B cell (primary cell): ENCODE results near the gene C16orf86. TPM values are rescaled to one million over a fixed set of nuclear protein-coding genes. Genes with fewer than 3 reads are reported as not detected.

Source experiments
- ATAC-seq: fragments of 200-7000 bp; cut with Tn5 transposase; one replicate; pipeline ENCODE4 v1.10.0; 2021; ENCODE audit warnings: low read depth, mild to moderate bottlenecking, moderate number of reproducible peaks, moderate library complexity
- CTCF ChIA-PET: fragments of 350-600 bp; sonication (Branson Sonifier 250); formaldehyde crosslinking; loops from one replicate; lab custom pipeline; 2021; ENCODE audit warnings: antibody characterized with exemption, inconsistent platforms; lab: Charles Lee
- POLR2A ChIA-PET: fragments of 350-600 bp; sonication (Branson Sonifier 250); formaldehyde crosslinking; loops from one replicate; lab custom pipeline; 2021; ENCODE audit warnings: antibody characterized with exemption; lab: Charles Lee
- DNase-seq: peaks from one replicate; pipeline ENCODE4 v3.0.0; 2013
- H2AFZ ChIP-seq: 2 replicates; pipeline ENCODE4 v1.6.1; 2012; ENCODE audit warnings: mild to moderate bottlenecking, low read depth, low read length; ENCODE audit not compliant: insufficient read depth, poor library complexity, severe bottlenecking
- H3K27ac ChIP-seq, 2 donors: 1 replicate in 1 of 2; 2 replicates in 1 of 2; pipeline ENCODE4 v1.5.1; 2012 to 2013; ENCODE audit warnings: low read length in 2 of 2, mild to moderate bottlenecking in 2 of 2, moderate library complexity in 1 of 2
- H3K27me3 ChIP-seq, 4 experiments: fragments of 200-600 bp in 1 of 4; sonication (generic) in 1 of 4; replicated peaks in 1 of 4; 1 replicate in 2 of 4; 2 replicates in 2 of 4; pipeline versions ENCODE4 v1.6.1 to v1.7.0; 2013 to 2016; ENCODE audit warnings: low read length in 3 of 4, mild to moderate bottlenecking in 2 of 4, mixed read lengths in 1 of 4, moderate library complexity in 1 of 4; ENCODE audit not compliant: insufficient read depth in 4 of 4, control insufficient read depth in 3 of 4; ENCODE audit errors: control extremely low read depth in 1 of 4
- H3K36me3 ChIP-seq, 2 experiments: replicated peaks in 1 of 2; 1 replicate in 1 of 2; 2 replicates in 1 of 2; pipeline versions ENCODE4 v1.6.1 to v1.7.1; 2013; ENCODE audit warnings: low read length in 1 of 2; ENCODE audit not compliant: insufficient read depth in 2 of 2, control insufficient read depth in 1 of 2; ENCODE audit errors: control extremely low read depth in 1 of 2, extremely low read depth in 1 of 2
- H3K4me1 ChIP-seq, 2 donors: fragments of 200-600 bp in 1 of 2; sonication (generic) in 1 of 2; 1 replicate in 1 of 2; 2 replicates in 1 of 2; pipeline versions ENCODE4 v1.5.1 to v1.6.1; 2013 to 2017; ENCODE audit warnings: low read length in 2 of 2; ENCODE audit not compliant: control insufficient read depth in 2 of 2, insufficient read depth in 2 of 2
- H3K4me2 ChIP-seq: replicated peaks from 2 replicates; pipeline ENCODE3; 2012; ENCODE audit warnings: mild to moderate bottlenecking, low read depth, low read length; ENCODE audit not compliant: poor library complexity, severe bottlenecking
- H3K4me3 ChIP-seq, 5 experiments: fragments of 200-600 bp in 1 of 5; sonication (generic) in 1 of 5; 1 replicate in 3 of 5; 2 replicates in 2 of 5; pipeline versions ENCODE4 v1.5.1 to v1.7.0; 2011 to 2016; ENCODE audit warnings: low read length in 4 of 5, mild to moderate bottlenecking in 4 of 5, low read depth in 2 of 5, control low read depth in 1 of 5, moderate library complexity in 1 of 5; ENCODE audit not compliant: insufficient read depth in 1 of 5; ENCODE audit errors: control extremely low read depth in 1 of 5, extremely low read depth in 1 of 5
- H3K79me2 ChIP-seq: fragments of 200-600 bp; sonication (generic); one replicate; pipeline ENCODE4 v1.6.0; 2016; ENCODE audit warnings: low read length; ENCODE audit not compliant: control insufficient read depth, insufficient read depth
- H3K9ac ChIP-seq: fragments of 200-600 bp; sonication (generic); 2 replicates; pipeline ENCODE4 v1.6.1; 2017; ENCODE audit warnings: mild to moderate bottlenecking, low read length, moderate library complexity
- H3K9me3 ChIP-seq, 3 donors: one replicate each; pipeline versions ENCODE4 v1.6.1 to v1.7.1; 2013; ENCODE audit warnings: low read length in 2 of 3; ENCODE audit not compliant: control insufficient read depth in 2 of 3, insufficient read depth in 1 of 3; ENCODE audit errors: control extremely low read depth in 1 of 3
- H4K20me1 ChIP-seq: 2 replicates; pipeline ENCODE4 v1.6.0; 2012; ENCODE audit warnings: mild to moderate bottlenecking, low read length; ENCODE audit not compliant: insufficient read depth, control insufficient read depth, poor library complexity, severe bottlenecking
- H3K27ac Mint-ChIP-seq: one replicate; pipeline ENCODE4 v1.8.0; 2021; ENCODE audit warnings: mixed read lengths
- H3K27me3 Mint-ChIP-seq: one replicate; pipeline ENCODE4 v1.8.0; 2021; ENCODE audit warnings: mixed read lengths
- H3K4me1 Mint-ChIP-seq: one replicate; pipeline ENCODE4 v1.8.0; 2021; ENCODE audit warnings: mixed read lengths
- H3K4me3 Mint-ChIP-seq: one replicate; pipeline ENCODE4 v1.8.0; 2021; ENCODE audit warnings: mixed read lengths
- H3K9me3 Mint-ChIP-seq: one replicate; pipeline ENCODE4 v1.8.0; 2022; ENCODE audit warnings: mixed read lengths; ENCODE audit not compliant: insufficient read depth
- CTCF ChIP-seq: fragments of 200-600 bp; IDR thresholded peaks from one replicate; pipeline ENCODE4 v1.8.0; 2022; ENCODE audit warnings: antibody characterized with exemption, mild to moderate bottlenecking
- EZH2 ChIP-seq: IDR thresholded peaks from 2 replicates; pipeline ENCODE4 v1.6.1; 2012; ENCODE audit warnings: borderline replicate concordance, low read depth, mild to moderate bottlenecking, moderate library complexity, low read length; ENCODE audit not compliant: insufficient read depth, poor library complexity, severe bottlenecking
- WGBS: methylation state at CpG from one replicate; pipeline ENCODE4 v1.1.5; 2013; ENCODE audit warnings: missing lambda C conversion rate; ENCODE audit not compliant: insufficient coverage; 5-methylcytosine and 5-hydroxymethylcytosine counted together
- intact Hi-C: fragments of 100-400 bp; cut with micrococcal nuclease; formaldehyde crosslinking; loops from one replicate; pipeline ENCODE4 v1.10.0; 2022
- polyA plus RNA-seq: library from polyadenylated mRNA; depleted of rRNA; stranded (reverse); fragments of >200 nt; gene quantifications from 2 replicates; pipeline ENCODE4 v1.2.3, GENCODE V29; 2012
- total RNA-seq, 2 donors: library from RNA; stranded (reverse); fragments of 120-200 nt in 1 of 2; gene quantifications; 1 replicate in 1 of 2; 2 replicates in 1 of 2; pipeline versions ENCODE4 v1.2.3 to v1.2.4, GENCODE V29; 2013 to 2022

C16orf86 gene
- total and polyA plus RNA-seq, 2 donors (not counting 1 experiment from before 2014, with no cell fraction given) = 9.9 to 18.0 TPM

GRCh38 chr16:67628216-67628615 lies 38.4 kb upstream of the C16orf86 start:
- H3K4me3 Mint-ChIP-seq = no peak overlapping the region
- Histone ChIP-seq H2AFZ (no peak overlapping the region), H3K4me2 (no peak overlapping the region), H3K4me1 (no peaks in the 10 kb centered on the region), H3K79me2 (peaks cover 25% of the 10 kb centered on the region), H3K9me3 (no peaks in the 10 kb centered on the region), H3K9ac (no peak overlapping the region), H3K27ac (no peak overlapping the region), H3K36me3 (peaks cover 15 to 78% of the 10 kb centered on the region in 2 experiments), H3K4me3 (no peak overlapping the region), H4K20me1 (no peaks in the 10 kb centered on the region), H3K27me3 (no peaks in the 10 kb centered on the region)
- no peaks in the 10 kb centered on the region for H3K4me1 Mint-ChIP-seq
- TF ChIP-seq CTCF = no peak
- TF ChIP-seq EZH2 = no peak
- ChIA-PET POLR2A (no interaction called here), CTCF (interaction anchor here (0.6 to 3.4 kb wide), 4 partner anchors 10 to 310 kb away, joined by 3 to 12 read pairs (median 3); no protein-coding TSS in a partner anchor)
- no peaks in the 10 kb centered on the region for H3K27me3 Mint-ChIP-seq
- DNase-seq (no peak), ATAC-seq (no peak)
- peak overlapping the region; percentile 18 for H3K27ac Mint-ChIP-seq
- H3K9me3 Mint-ChIP-seq = no peaks in the 10 kb centered on the region
- intact Hi-C loops = no loop called here
- 97% methylated on average over 13 of the region's 14 CpGs for WGBS

DNA sequence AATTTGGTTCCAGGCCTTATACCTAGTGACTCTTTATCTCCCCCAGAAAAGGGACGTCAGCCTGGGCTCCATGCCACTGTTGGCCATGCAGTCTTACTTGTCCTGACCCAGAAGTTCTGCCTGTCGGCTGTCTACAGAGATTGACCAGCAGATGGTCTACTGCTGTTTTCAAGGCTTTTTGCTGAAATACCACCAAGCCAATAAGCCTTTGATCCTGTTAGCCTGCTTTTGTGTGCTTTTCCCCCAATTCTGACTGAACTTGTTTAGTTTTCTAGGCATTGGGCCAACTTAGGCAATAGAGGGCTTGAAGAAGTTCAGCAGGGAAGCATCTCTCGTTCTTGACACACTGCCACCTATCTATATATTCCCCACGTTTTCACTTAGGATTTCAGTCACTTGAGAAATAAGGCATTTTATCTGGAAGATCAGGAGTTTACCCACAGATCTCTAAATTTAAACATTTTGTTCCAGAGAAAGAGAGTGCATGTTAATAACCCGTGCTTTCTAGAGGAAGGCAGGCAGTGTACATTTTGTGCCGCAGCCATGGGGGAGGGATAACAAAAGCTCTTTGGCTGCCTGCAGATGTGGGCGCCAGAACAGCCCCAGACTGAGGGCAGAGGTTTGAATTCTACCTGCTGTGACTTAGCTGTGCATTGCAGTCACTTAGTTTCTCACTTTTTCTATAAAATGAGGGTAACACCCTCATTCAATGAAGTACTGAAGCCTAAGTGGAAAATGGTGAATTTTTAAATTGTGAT lies 34.0 kb upstream of the C16orf86 start:
- Mint-ChIP-seq H3K4me3 (no peak overlapping the region), H3K27ac (no peak overlapping the region), H3K9me3 (no peaks in the 10 kb centered on the region), H3K4me1 (no peaks in the 10 kb centered on the region), H3K27me3 (no peaks in the 10 kb centered on the region)
- Histone ChIP-seq H3K4me2 (no peak overlapping the region), H3K27ac (no peak overlapping the region), H4K20me1 (no peaks in the 10 kb centered on the region), H3K79me2 (peaks cover 3% of the 10 kb centered on the region), H2AFZ (no peak overlapping the region), H3K9me3 (no peaks in the 10 kb centered on the region), H3K4me3 (no peak overlapping the region), H3K36me3 (peaks cover 6 to 75% of the 10 kb centered on the region in 2 experiments), H3K9ac (no peak overlapping the region), H3K4me1 (no peaks in the 10 kb centered on the region), H3K27me3 (no peaks in the 10 kb centered on the region)
- intact Hi-C loops = no loop called here
- ChIA-PET CTCF (interaction anchor here (1.3 to 2.8 kb wide), 4 partner anchors 9 to 85 kb away, joined by 3 to 9 read pairs (median 4); partner anchors contain the start of gene CARMIL2), POLR2A (no interaction called here)
- TF ChIP-seq CTCF (no peak), EZH2 (no peak)
- 96% methylated on average over 4 of the region's 7 CpGs for WGBS
- DNase-seq (no peak), ATAC-seq (no peak)
